Activated CD4-positive, alpha-beta memory T cell treated with anti-CD3 and anti-CD28 coated beads for 36 hours (primary cell): Measurements from ENCODE around the gene COL4A2. TPM values are rescaled to one million over a fixed set of nuclear protein-coding genes. Genes with fewer than 3 reads are reported as not detected.

Source experiments
- CTCF ChIA-PET: fragments of 350-600 bp; sonication (Branson Sonifier 250); formaldehyde crosslinking; loops from one replicate; lab custom pipeline; 2021; ENCODE audit warnings: antibody characterized with exemption, inconsistent platforms; lab: Charles Lee
- POLR2A ChIA-PET: fragments of 350-600 bp; sonication (Branson Sonifier 250); formaldehyde crosslinking; loops from one replicate; lab custom pipeline; 2021; ENCODE audit warnings: antibody characterized with exemption; lab: Charles Lee
- DNase-seq: peaks from one replicate; pipeline ENCODE4 v3.0.0-alpha.2; 2020
- H3K27ac Mint-ChIP-seq: one replicate; pipeline ENCODE4 v1.8.0; 2021; ENCODE audit warnings: mixed read lengths
- H3K27me3 Mint-ChIP-seq: one replicate; pipeline ENCODE4 v1.8.0; 2021; ENCODE audit warnings: mixed read lengths
- H3K36me3 Mint-ChIP-seq: one replicate; pipeline ENCODE4 v1.8.0; 2021; ENCODE audit warnings: mixed read lengths
- H3K4me1 Mint-ChIP-seq: one replicate; pipeline ENCODE4 v1.8.0; 2021; ENCODE audit warnings: low read depth, mixed read lengths
- H3K4me3 Mint-ChIP-seq: one replicate; pipeline ENCODE4 v1.8.0; 2021; ENCODE audit warnings: mild to moderate bottlenecking, mixed read lengths
- H3K9me3 Mint-ChIP-seq: one replicate; pipeline ENCODE4 v1.8.0; 2021; ENCODE audit warnings: mixed read lengths
- intact Hi-C: fragments of 100-400 bp; cut with micrococcal nuclease; formaldehyde crosslinking; loops from one replicate; pipeline ENCODE4 v1.15.1; 2023
- total RNA-seq, 2 experiments: library from RNA; stranded (reverse); gene quantifications; one replicate each; pipeline ENCODE4 v1.2.3, GENCODE V29; 2021

The COL4A2 gene
- total RNA-seq, 2 experiments from 2014 or later, result not detected

DNA sequence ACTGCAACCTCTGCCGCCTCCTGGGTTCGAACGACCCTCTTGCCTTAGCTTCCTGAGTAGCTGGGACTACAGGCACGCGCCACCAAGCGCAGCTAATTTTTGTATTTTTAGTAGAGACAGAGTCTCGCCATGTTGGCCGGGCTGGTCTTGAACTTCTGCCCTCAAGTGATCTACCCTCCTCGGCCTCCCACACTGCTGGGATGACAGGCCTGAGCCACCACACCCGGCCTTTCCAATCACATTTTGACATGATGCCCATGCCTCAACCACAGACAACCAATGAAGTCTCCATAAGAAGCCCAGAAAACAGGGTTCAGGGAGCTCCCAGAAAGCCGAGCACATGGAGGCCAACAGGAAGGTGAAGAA is 242.7 kb downstream of the COL4A2 start:
- ChIA-PET POLR2A (no interaction called here), CTCF (no interaction called here)
- H3K27ac Mint-ChIP-seq, result no peak overlapping the region
- no peaks in the 10 kb centered on the region for H3K27me3 Mint-ChIP-seq
- no peak overlapping the region for H3K4me3 Mint-ChIP-seq
- no peaks in the 10 kb centered on the region for H3K9me3 Mint-ChIP-seq
- no peaks in the 10 kb centered on the region for H3K36me3 Mint-ChIP-seq
- intact Hi-C loops, result no loop called here
- no peak for DNase-seq
- no peaks in the 10 kb centered on the region for H3K4me1 Mint-ChIP-seq

DNA sequence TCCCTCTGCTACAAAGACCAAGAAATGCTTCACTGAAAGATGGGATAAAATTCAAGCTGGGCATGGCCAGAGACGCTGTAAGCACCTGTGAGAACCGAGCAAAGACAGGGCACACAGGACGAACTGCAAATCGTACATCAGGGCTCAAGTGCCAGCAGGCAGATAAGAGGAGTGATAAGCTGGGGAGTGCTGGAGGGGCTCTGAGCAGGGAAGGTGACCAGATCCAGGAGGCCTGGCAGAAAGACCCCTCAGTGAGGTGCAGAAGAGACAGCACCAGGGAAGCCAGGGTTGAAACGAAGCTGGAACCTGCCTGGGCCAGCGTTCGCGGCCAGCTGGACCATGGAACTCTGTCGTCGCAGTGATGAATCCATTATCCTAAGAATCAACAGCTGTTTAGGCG is 244.2 kb downstream of the COL4A2 start:
- DNase-seq, result no peak
- ChIA-PET POLR2A (no interaction called here), CTCF (no interaction called here)
- H3K27ac Mint-ChIP-seq, result no peak overlapping the region
- no peaks in the 10 kb centered on the region for H3K36me3 Mint-ChIP-seq
- no peaks in the 10 kb centered on the region for H3K27me3 Mint-ChIP-seq
- H3K4me3 Mint-ChIP-seq, result no peak overlapping the region
- H3K4me1 Mint-ChIP-seq, result no peaks in the 10 kb centered on the region
- intact Hi-C loops, result no loop called here
- no peaks in the 10 kb centered on the region for H3K9me3 Mint-ChIP-seq

DNA sequence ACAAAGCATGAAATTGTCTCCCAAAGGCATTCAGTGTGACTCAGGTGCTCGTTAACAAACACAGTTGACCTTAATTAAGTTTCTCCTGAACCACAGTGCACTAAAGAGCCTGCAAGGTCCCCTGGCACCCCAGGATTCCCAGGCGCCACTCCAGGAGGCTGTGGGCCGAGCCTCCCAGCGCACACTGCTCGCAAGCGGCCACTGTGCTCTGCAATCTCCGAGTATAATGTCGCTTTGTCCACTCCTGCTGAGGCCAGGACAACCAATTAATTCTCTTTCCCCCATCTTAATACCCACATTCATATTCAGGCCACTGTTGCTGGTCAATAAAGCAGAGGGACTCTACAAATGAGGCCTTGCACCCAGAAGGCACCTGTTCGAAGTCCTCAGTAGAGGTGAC is 245.7 kb downstream of the COL4A2 start:
- POLR2A ChIA-PET, result no interaction called here
- no peaks in the 10 kb centered on the region for H3K27me3 Mint-ChIP-seq
- CTCF ChIA-PET, result no interaction called here

DNA sequence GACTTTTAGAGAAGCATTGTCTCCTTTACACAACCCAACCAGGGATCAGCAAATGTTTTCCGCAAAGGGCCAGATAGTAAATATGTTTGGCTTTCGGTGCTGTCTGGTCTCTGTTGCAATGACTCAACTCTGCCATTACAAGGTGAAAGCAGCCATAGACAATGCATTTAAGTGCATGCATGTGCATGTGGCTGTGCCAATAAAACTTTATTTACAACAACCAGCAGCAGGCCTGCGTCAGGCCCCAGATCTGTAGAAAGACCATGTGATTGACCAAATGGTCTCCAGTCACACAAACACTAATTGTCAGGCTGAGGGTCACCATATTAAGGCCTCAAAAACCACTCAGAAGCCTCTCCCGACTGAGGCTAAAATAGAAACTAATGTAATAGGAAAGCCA is 246.3 kb downstream of the COL4A2 start:
- POLR2A ChIA-PET, result no interaction called here
- Mint-ChIP-seq H3K27me3 (no peaks in the 10 kb centered on the region), H3K36me3 (no peaks in the 10 kb centered on the region), H3K4me3 (no peak overlapping the region), H3K27ac (no peak overlapping the region), H3K9me3 (no peaks in the 10 kb centered on the region), H3K4me1 (no peaks in the 10 kb centered on the region)
- no peak for DNase-seq
- intact Hi-C loops, result no loop called here
- CTCF ChIA-PET, result no interaction called here

More for the DNA sequence above, 245.7 kb downstream of the COL4A2 start:
- H3K9me3 Mint-ChIP-seq, result no peaks in the 10 kb centered on the region
- no peak overlapping the region for H3K4me3 Mint-ChIP-seq
- H3K4me1 Mint-ChIP-seq, result no peaks in the 10 kb centered on the region
- H3K27ac Mint-ChIP-seq, result no peak overlapping the region
- no peak for DNase-seq
- intact Hi-C loops, result no loop called here
- no peaks in the 10 kb centered on the region for H3K36me3 Mint-ChIP-seq

DNA sequence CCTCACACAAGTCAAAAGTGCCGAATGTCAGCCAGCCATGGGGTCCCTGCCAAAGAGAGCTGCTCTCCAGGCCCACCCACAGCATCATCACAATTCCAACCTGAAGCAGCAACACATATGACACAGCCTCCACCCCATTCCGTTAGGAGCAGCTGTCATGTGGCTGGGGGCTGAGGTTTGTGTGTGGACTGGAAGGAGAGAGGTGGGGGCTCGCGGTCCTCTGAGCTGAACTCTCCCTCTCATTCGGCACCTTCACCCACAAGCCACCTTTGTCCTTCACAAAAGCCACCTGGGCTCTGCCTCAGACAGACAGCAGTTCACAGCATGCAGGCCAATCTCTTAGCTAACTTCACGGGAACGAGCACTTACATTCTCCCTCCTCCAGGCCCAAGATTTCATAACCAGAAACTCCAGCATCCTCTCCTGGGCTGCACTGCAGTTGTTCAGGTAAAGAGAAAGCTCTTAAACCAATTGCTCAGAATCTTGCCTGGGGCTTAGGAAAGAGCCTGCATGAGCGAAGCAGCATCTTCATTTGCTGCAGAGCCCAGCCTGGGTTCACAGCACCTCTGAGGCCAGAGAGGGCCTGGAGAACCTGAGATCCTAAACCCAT is 247.2 kb downstream of the COL4A2 start:
- Mint-ChIP-seq H3K36me3 (no peaks in the 10 kb centered on the region), H3K4me3 (no peak overlapping the region), H3K27me3 (no peaks in the 10 kb centered on the region), H3K27ac (no peak overlapping the region), H3K4me1 (no peaks in the 10 kb centered on the region), H3K9me3 (no peaks in the 10 kb centered on the region)
- no peak for DNase-seq
- intact Hi-C loops, result no loop called here
- CTCF ChIA-PET, result no interaction called here
- POLR2A ChIA-PET, result no interaction called here

DNA sequence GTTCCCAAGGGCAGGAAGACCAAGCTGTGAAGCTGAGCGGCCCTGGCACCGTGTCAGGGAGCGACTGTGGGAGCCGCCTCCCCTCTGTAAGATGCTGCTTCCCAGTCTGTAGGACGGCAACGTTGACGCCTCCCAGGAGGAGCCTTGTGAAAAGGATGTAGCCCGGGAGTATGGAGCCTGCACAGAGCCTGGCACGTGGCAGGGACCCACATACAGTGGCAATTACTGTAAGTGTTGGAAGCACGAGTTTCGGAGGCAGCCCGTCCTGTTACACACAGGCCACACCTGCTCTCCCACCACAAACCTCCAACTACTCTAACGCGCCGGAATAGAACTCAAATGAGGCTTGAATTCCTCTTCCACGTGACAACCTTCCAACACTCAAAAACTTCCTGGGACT is 247.9 kb downstream of the COL4A2 start:
- ChIA-PET POLR2A (no interaction called here), CTCF (interaction anchor here (1.3 kb wide), 1 partner anchor 99 kb away, joined by 3 read pairs; no protein-coding TSS in a partner anchor)
- peaks cover under 1% of the 10 kb centered on the region for H3K4me1 Mint-ChIP-seq
- H3K4me3 Mint-ChIP-seq, result no peak overlapping the region
- H3K27me3 Mint-ChIP-seq, result no peaks in the 10 kb centered on the region
- DNase-seq, result no peak
- no peak overlapping the region for H3K27ac Mint-ChIP-seq
- no peaks in the 10 kb centered on the region for H3K9me3 Mint-ChIP-seq
- intact Hi-C loops, result no loop called here
- no peaks in the 10 kb centered on the region for H3K36me3 Mint-ChIP-seq

DNA sequence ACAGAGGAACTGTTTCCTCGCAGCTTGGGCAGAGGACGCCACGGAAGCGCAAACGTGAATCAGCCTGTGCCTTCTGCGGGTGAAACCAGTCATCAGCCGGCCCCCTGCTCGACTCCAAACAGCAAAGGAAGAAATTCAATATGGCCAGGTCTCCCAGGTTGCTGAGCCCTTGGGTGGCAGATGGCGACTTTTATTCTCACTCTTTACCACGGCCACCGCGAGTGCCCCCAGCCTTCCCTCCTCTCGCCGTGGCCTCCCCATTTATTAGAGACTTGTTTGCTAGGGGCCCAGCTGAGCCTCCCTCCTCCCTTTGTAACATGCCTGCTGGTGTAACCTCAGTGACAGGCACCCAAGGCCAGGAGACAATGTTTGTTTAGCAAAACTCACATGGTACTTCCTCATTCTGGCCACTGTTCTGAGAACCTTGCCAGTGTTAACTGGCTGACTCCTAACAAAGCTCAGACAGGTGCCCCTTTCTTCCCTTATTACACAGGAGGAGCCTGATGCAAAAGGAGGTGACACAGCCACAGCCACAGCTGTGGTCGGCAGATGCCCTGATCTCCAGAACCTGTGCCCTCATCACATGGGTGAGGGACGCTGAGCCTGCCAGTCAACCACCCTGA is 248.6 kb downstream of the COL4A2 start:
- peaks cover 5% of the 10 kb centered on the region for H3K4me1 Mint-ChIP-seq

DNA sequence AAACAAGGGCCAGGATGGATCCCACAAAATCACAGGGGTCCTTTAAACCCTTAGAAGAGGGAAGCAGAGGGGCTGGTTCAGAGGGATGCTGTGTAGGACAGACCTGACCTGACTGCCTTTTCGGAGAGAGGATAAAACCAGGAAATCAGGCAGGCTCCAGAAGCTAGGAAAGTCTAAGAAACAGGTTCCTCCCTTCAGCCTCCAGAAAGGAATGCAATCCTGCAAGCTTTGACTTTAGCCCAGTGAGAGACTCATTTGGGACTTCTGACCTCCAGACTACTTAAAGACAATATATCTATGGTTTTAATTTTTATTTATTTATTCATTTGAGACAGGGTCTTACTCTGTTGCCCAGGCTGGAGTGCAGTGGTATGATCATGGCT is 249.1 kb downstream of the COL4A2 start:
- no peaks in the 10 kb centered on the region for H3K36me3 Mint-ChIP-seq
- ChIA-PET CTCF (no interaction called here), POLR2A (no interaction called here)
- H3K4me1 Mint-ChIP-seq, result peaks cover 8% of the 10 kb centered on the region
- no peak for DNase-seq
- H3K4me3 Mint-ChIP-seq, result no peak overlapping the region
- intact Hi-C loops, result no loop called here
- no peak overlapping the region for H3K27ac Mint-ChIP-seq
- H3K9me3 Mint-ChIP-seq, result no peaks in the 10 kb centered on the region
- peaks cover 4% of the 10 kb centered on the region for H3K27me3 Mint-ChIP-seq

More for the DNA sequence above, 248.6 kb downstream of the COL4A2 start:
- no peak overlapping the region for H3K27ac Mint-ChIP-seq
- H3K27me3 Mint-ChIP-seq, result peaks cover 3% of the 10 kb centered on the region
- POLR2A ChIA-PET, result no interaction called here
- intact Hi-C loops, result no loop called here
- H3K9me3 Mint-ChIP-seq, result no peaks in the 10 kb centered on the region
- H3K4me3 Mint-ChIP-seq, result no peak overlapping the region
- no peak for DNase-seq
- CTCF ChIA-PET, result interaction anchor here (1.3 kb wide), 1 partner anchor 100 kb away, joined by 3 read pairs; no protein-coding TSS in a partner anchor
- no peaks in the 10 kb centered on the region for H3K36me3 Mint-ChIP-seq

DNA sequence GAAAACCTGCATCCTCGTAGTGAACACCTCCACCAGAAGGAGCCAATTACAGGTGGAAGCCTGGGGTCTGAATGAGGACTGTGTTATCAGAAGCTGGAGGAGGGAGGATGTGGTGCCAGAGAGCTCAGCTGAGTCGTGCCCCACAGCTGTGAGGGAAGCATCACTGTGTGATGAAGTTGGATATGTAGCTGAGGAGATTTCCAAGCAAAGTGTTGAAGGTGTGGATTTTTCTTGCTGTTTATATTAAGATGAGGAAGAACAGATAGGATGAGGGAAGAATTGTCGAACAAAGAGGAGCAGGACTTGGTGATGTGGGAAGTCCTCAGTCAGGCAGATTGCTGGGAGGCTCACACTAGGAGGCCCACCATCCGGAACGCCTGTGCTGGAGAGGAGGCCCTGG is 250.0 kb downstream of the COL4A2 start:
- peaks cover 4% of the 10 kb centered on the region for H3K27me3 Mint-ChIP-seq
- intact Hi-C loops, result no loop called here
- ChIA-PET CTCF (no interaction called here), POLR2A (no interaction called here)
- no peak overlapping the region for H3K4me3 Mint-ChIP-seq
- H3K36me3 Mint-ChIP-seq, result no peaks in the 10 kb centered on the region
- no peak overlapping the region for H3K27ac Mint-ChIP-seq
- no peaks in the 10 kb centered on the region for H3K9me3 Mint-ChIP-seq
- DNase-seq, result no peak
- peaks cover 8% of the 10 kb centered on the region for H3K4me1 Mint-ChIP-seq

DNA sequence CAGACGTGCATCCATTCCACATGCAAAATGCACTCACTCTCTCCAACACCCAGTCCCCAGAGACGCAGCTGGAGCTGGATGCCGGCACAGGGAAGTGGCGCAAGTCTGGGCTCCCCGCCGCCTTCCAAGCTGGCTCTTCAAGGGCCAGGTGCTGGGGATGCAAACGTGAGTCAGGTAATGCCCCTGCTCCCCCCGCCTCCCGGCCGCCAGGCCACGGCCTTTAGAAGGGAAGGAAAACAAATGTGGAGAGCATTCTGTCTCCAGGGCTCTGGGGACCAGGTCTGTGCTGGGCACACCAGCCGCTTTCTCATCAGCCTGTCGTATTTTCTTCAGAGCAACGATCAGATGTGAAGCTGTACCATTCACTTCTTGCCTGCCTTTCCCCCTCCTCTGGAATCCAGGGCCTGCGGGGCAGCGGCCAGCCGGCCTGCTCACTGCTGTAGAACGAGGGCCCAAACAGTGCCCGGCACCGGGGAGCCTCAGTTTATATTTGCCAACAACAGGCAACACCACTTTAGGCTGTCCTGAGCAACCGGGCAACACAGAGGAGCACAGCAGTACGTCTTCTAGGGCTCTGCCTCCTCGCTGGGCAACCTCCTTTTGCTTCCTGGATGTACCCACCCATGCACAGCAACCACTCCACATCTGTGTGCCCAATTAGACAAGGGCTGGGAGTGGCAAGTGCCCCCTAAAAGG is 250.7 kb downstream of the COL4A2 start:
- intact Hi-C loops, result no loop called here
- ChIA-PET CTCF (no interaction called here), POLR2A (no interaction called here)
- Mint-ChIP-seq H3K9me3 (no peaks in the 10 kb centered on the region), H3K4me3 (no peak overlapping the region), H3K36me3 (no peaks in the 10 kb centered on the region), H3K27me3 (peaks cover 4% of the 10 kb centered on the region), H3K27ac (no peak overlapping the region), H3K4me1 (peaks cover 13% of the 10 kb centered on the region)
- no peak for DNase-seq

DNA sequence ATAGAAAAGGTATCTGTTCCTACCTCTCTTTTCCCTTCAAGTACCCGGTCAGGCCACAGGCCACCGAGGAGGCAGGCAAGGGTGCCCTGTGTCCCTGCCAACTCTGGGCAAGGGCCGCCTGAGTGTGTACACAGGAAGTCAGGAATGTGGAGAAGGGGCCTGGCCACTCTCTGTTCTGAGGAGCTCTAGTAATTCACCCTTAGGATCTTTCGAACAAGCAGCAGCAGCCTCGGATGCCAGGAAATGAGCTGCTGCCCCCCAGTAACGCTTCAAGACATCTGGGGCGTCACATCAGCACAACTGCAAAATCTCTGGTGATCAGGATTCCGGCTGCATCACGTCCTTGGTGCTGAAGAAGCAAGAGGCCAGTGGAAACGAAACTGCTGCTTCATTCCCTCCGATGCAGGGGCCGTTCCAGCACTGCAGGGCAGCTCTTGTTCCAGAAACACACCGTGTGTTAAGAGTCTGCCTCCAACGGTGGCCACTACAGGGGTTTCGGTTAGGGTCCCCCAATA is 252.4 kb downstream of the COL4A2 start:
- H3K27ac Mint-ChIP-seq, result no peak overlapping the region
- DNase-seq, result no peak
- no peak overlapping the region for H3K4me3 Mint-ChIP-seq
- H3K9me3 Mint-ChIP-seq, result no peaks in the 10 kb centered on the region
- H3K4me1 Mint-ChIP-seq, result peaks cover 18% of the 10 kb centered on the region
- intact Hi-C loops, result no loop called here
- no peaks in the 10 kb centered on the region for H3K36me3 Mint-ChIP-seq
- H3K27me3 Mint-ChIP-seq, result peaks cover 4% of the 10 kb centered on the region
- ChIA-PET POLR2A (no interaction called here), CTCF (no interaction called here)

DNA sequence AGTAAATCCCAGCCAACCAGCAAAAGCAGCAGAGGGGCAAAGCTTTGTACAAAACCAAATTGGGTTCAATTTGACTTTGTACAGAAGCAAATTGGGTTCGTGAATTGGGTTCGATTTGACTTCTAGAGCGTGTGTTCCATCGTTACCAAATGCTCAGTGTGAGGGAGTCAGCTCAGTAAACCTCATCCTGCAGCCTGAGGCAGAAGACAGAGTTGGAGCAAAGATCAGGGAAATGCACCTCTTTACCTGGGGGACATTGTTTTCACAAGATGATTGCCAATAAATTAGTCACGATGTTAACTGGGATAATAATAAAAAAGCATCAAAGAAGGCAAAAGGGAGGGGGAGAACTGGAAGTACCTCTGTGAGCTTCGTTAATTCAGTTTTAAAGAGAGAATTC is 252.9 kb downstream of the COL4A2 start:
- ChIA-PET CTCF (no interaction called here), POLR2A (no interaction called here)
- Mint-ChIP-seq H3K9me3 (no peaks in the 10 kb centered on the region), H3K27me3 (peaks cover 4% of the 10 kb centered on the region), H3K4me1 (peaks cover 18% of the 10 kb centered on the region), H3K27ac (no peak overlapping the region), H3K36me3 (no peaks in the 10 kb centered on the region), H3K4me3 (no peak overlapping the region)
- DNase-seq, result no peak
- intact Hi-C loops, result loop anchor here (5.0 kb wide), 2 partner anchors 57 to 103 kb away; partner anchors contain the start of gene NAXD
